Mesenchymal stem cell (in vitro differentiated cells and primary cell): Measurements from ENCODE around the gene ALK.
A peak's percentile ranks its signal among the peaks of the same experiment; 100 is the strongest.

Experiments used
- DNase-seq: peaks from one replicate; pipeline ENCODE4 v3.0.0-alpha.2; 2013
- H2AFZ ChIP-seq: one replicate; pipeline ENCODE4 v1.6.1; 2013; ENCODE audit warnings: low read depth, mild to moderate bottlenecking, control low read depth, inconsistent platforms, low read length, moderate library complexity
- H2AK5ac ChIP-seq: 2 replicates; pipeline ENCODE4 v1.6.1; 2013; ENCODE audit warnings: low read length, moderate library complexity, mild to moderate bottlenecking, inconsistent platforms; ENCODE audit not compliant: severe bottlenecking
- H2BK120ac ChIP-seq: one replicate; pipeline ENCODE4 v1.6.1; 2013; ENCODE audit warnings: low read depth, mild to moderate bottlenecking, inconsistent platforms, low read length, moderate library complexity
- H2BK12ac ChIP-seq, 2 experiments: one replicate each; pipeline ENCODE4 v1.6.1; 2013; ENCODE audit warnings: inconsistent platforms in 2 of 2, low read length in 2 of 2, mild to moderate bottlenecking in 2 of 2, moderate library complexity in 2 of 2, control low read depth in 1 of 2
- H2BK15ac ChIP-seq: one replicate; pipeline ENCODE4 v1.6.1; 2013; ENCODE audit warnings: mild to moderate bottlenecking, low read depth, inconsistent platforms; ENCODE audit not compliant: poor library complexity, severe bottlenecking
- H2BK5ac ChIP-seq: 2 replicates; pipeline ENCODE4 v1.6.1; 2013; ENCODE audit warnings: low read depth, mild to moderate bottlenecking, low read length, control low read depth, inconsistent platforms; ENCODE audit not compliant: poor library complexity, severe bottlenecking
- H3K14ac ChIP-seq, 2 experiments: one replicate each; pipeline ENCODE4 v1.6.1; 2013; ENCODE audit warnings: inconsistent platforms in 2 of 2, low read length in 2 of 2, control low read depth in 1 of 2, mild to moderate bottlenecking in 1 of 2, moderate library complexity in 1 of 2
- H3K18ac ChIP-seq, 2 experiments: one replicate each; pipeline ENCODE4 v1.6.1; 2013; ENCODE audit warnings: inconsistent platforms in 2 of 2, low read length in 2 of 2, control low read depth in 1 of 2, low read depth in 1 of 2, mild to moderate bottlenecking in 1 of 2
- H3K23ac ChIP-seq, 2 experiments: one replicate each; pipeline ENCODE4 v1.6.1; 2013; ENCODE audit warnings: inconsistent platforms in 2 of 2, low read length in 2 of 2, mild to moderate bottlenecking in 2 of 2, moderate library complexity in 2 of 2, control low read depth in 1 of 2
- H3K27ac ChIP-seq: 2 replicates; pipeline ENCODE4 v1.5.1; 2013; ENCODE audit warnings: mild to moderate bottlenecking, moderate library complexity, low read length, control low read depth, inconsistent platforms; ENCODE audit not compliant: poor library complexity, severe bottlenecking
- H3K27me3 ChIP-seq, 2 experiments: 2 replicates each; pipeline versions ENCODE4 v1.6.1 to v1.7.0; 2013; ENCODE audit warnings: low read length in 2 of 2, mild to moderate bottlenecking in 2 of 2, moderate library complexity in 2 of 2, control low read depth in 1 of 2, inconsistent platforms in 1 of 2; ENCODE audit not compliant: control insufficient read depth in 1 of 2, insufficient read depth in 1 of 2
- H3K36me3 ChIP-seq, 2 experiments: 2 replicates each; pipeline versions ENCODE4 v1.6.1 to v1.7.0; 2013; ENCODE audit warnings: low read length in 2 of 2, control low read depth in 1 of 2, inconsistent platforms in 1 of 2, low read depth in 1 of 2, mild to moderate bottlenecking in 1 of 2; ENCODE audit not compliant: insufficient read depth in 2 of 2, control insufficient read depth in 1 of 2
- H3K4ac ChIP-seq, 2 experiments: one replicate each; pipeline ENCODE4 v1.6.1; 2013; ENCODE audit warnings: inconsistent platforms in 2 of 2, low read length in 2 of 2, mild to moderate bottlenecking in 2 of 2, moderate library complexity in 2 of 2, control low read depth in 1 of 2, low read depth in 1 of 2
- H3K4me1 ChIP-seq: 2 replicates; pipeline ENCODE4 v1.6.1; 2013; ENCODE audit warnings: low read depth, low read length, control low read depth; ENCODE audit not compliant: control insufficient read depth, insufficient read depth
- H3K4me2 ChIP-seq: 2 replicates; pipeline ENCODE4 v1.6.1; 2013; ENCODE audit warnings: low read length, mild to moderate bottlenecking, inconsistent platforms; ENCODE audit not compliant: poor library complexity, severe bottlenecking
- H3K4me3 ChIP-seq, 2 experiments: 2 replicates each; pipeline versions ENCODE4 v1.5.1 to v1.7.0; 2013; ENCODE audit warnings: low read length in 2 of 2, mild to moderate bottlenecking in 2 of 2, control low read depth in 1 of 2, low read depth in 1 of 2; ENCODE audit not compliant: insufficient read depth in 1 of 2
- H3K79me1 ChIP-seq: replicated peaks from 2 replicates; pipeline ENCODE4 v1.6.1; 2013; ENCODE audit warnings: mild to moderate bottlenecking, control low read depth, low read length, inconsistent platforms; ENCODE audit not compliant: poor library complexity, severe bottlenecking
- H3K9ac ChIP-seq: 2 replicates; pipeline ENCODE4 v1.7.0; 2013; ENCODE audit warnings: mild to moderate bottlenecking, low read length, moderate library complexity
- H3K9me3 ChIP-seq: 2 replicates; pipeline ENCODE4 v1.7.0; 2013; ENCODE audit warnings: mild to moderate bottlenecking, low read length; ENCODE audit not compliant: control insufficient read depth
- H4K8ac ChIP-seq: one replicate; pipeline ENCODE4 v1.6.1; 2013; ENCODE audit warnings: inconsistent platforms, mild to moderate bottlenecking, low read length, moderate library complexity
- H4K91ac ChIP-seq: one replicate; pipeline ENCODE4 v1.6.1; 2013; ENCODE audit warnings: mild to moderate bottlenecking, low read length, inconsistent platforms
- WGBS: methylation state at CpG from one replicate; pipeline ENCODE4 v1.1.7; 2013; ENCODE audit warnings: mixed read lengths; 5-methylcytosine and 5-hydroxymethylcytosine counted together

ALK gene

GRCh38 chr2:29532436-29532835 is 388.9 kb downstream of the ALK start:
- Histone ChIP-seq H2AFZ (no peak overlapping the region), H2BK15ac (no peak overlapping the region), H3K4ac (no peak overlapping the region), H3K9ac (no peak overlapping the region), H2BK12ac (no peak overlapping the region), H3K79me1 (no peaks in the 10 kb centered on the region), H3K4me3 (no peak overlapping the region), H4K91ac (no peak overlapping the region), H2BK120ac (no peak overlapping the region), H3K4me1 (no peaks in the 10 kb centered on the region), H2AK5ac (no peak overlapping the region), H3K14ac (no peak overlapping the region), H3K18ac (no peak overlapping the region), H4K8ac (no peak overlapping the region), H3K27ac (no peak overlapping the region), H3K4me2 (no peak overlapping the region), H3K9me3 (no peaks in the 10 kb centered on the region), H3K23ac (no peak overlapping the region), H3K27me3 (no peaks in the 10 kb centered on the region), H2BK5ac (no peak overlapping the region), H3K36me3 (no peaks in the 10 kb centered on the region)
- DNase-seq: peak; percentile 24
- 81% methylated on average over 1 of the region's 1 CpG for WGBS

- Histone ChIP-seq H3K23ac (no peak overlapping the region), H3K18ac (no peak overlapping the region), H3K27ac (no peak overlapping the region), H2BK12ac (no peak overlapping the region), H3K27me3 (no peaks in the 10 kb centered on the region), H3K14ac (no peak overlapping the region), H2BK120ac (no peak overlapping the region), H3K4me1 (no peaks in the 10 kb centered on the region), H3K4me3 (no peak overlapping the region), H3K36me3 (no peaks in the 10 kb centered on the region), H3K9ac (no peak overlapping the region), H2BK5ac (no peak overlapping the region), H4K91ac (no peak overlapping the region), H4K8ac (no peak overlapping the region), H3K9me3 (no peaks in the 10 kb centered on the region), H3K79me1 (no peaks in the 10 kb centered on the region), H3K4me2 (no peak overlapping the region), H3K4ac (no peak overlapping the region), H2BK15ac (no peak overlapping the region), H2AK5ac (no peak overlapping the region), H2AFZ (no peak overlapping the region)
- no peak for DNase-seq
- WGBS: 81% methylated on average over 3 of the region's 4 CpGs
Measured at GRCh38 chr2:29531626-29532025, 389.8 kb downstream of the ALK start.

GRCh38 chr2:29530281-29530680 is 391.1 kb downstream of the ALK start:
- Histone ChIP-seq H2BK120ac (no peak overlapping the region), H4K91ac (no peak overlapping the region), H3K4me2 (no peak overlapping the region), H3K9me3 (no peaks in the 10 kb centered on the region), H2BK12ac (no peak overlapping the region), H2BK5ac (no peak overlapping the region), H3K4me3 (no peak overlapping the region), H3K36me3 (no peaks in the 10 kb centered on the region), H4K8ac (no peak overlapping the region), H3K4ac (no peak overlapping the region), H3K18ac (no peak overlapping the region), H3K9ac (no peak overlapping the region), H2AFZ (no peak overlapping the region), H3K79me1 (no peaks in the 10 kb centered on the region), H3K27me3 (no peaks in the 10 kb centered on the region), H2BK15ac (no peak overlapping the region), H3K23ac (no peak overlapping the region), H3K14ac (no peak overlapping the region), H3K27ac (no peak overlapping the region), H2AK5ac (no peak overlapping the region), H3K4me1 (no peaks in the 10 kb centered on the region)
- 85% methylated on average over 2 of the region's 2 CpGs for WGBS
- no peak for DNase-seq

GRCh38 chr2:29528891-29529520 is 392.4 kb downstream of the ALK start:
- Histone ChIP-seq H3K79me1 (no peaks in the 10 kb centered on the region), H3K27me3 (no peaks in the 10 kb centered on the region), H3K23ac (no peak overlapping the region), H3K36me3 (no peaks in the 10 kb centered on the region), H3K4me3 (peak overlapping the region in 1 of 2 experiments; percentile 65), H2BK5ac (no peak overlapping the region), H3K9me3 (no peaks in the 10 kb centered on the region), H2BK120ac (no peak overlapping the region), H3K4me2 (no peak overlapping the region), H2BK15ac (no peak overlapping the region), H4K91ac (no peak overlapping the region), H3K27ac (no peak overlapping the region), H3K14ac (no peak overlapping the region), H3K18ac (no peak overlapping the region), H3K4me1 (no peaks in the 10 kb centered on the region), H4K8ac (no peak overlapping the region), H3K9ac (peak overlapping the region; percentile 70), H3K4ac (no peak overlapping the region), H2BK12ac (no peak overlapping the region), H2AK5ac (no peak overlapping the region), H2AFZ (no peak overlapping the region)
- WGBS: 25% methylated on average over 18 of the region's 18 CpGs
- DNase-seq: peak; percentile 80
